Hindlimb muscle (tissue), 1 donor: ENCODE data around the gene BCL6B. TPM values are rescaled to one million over a fixed set of nuclear protein-coding genes. Genes with fewer than 3 reads are reported as not detected.
"Not testable (repeated sequence)": the region's sequence is repeated elsewhere in the genome, so short reads cannot be mapped to it uniquely, and the experiment has no call there.

Experiments used
- DNase-seq: peaks from one replicate; pipeline ENCODE4 v3.0.0-alpha.2; 2013
- polyA plus RNA-seq: library from polyadenylated mRNA; unstranded; fragments of 120-200 nt; gene quantifications from one replicate; pipeline ENCODE4 v1.2.1, GENCODE V29; 2013; ENCODE audit not compliant: insufficient read length

The BCL6B gene
- polyA plus RNA-seq, 1 donor, result 20.9 TPM

DNA sequence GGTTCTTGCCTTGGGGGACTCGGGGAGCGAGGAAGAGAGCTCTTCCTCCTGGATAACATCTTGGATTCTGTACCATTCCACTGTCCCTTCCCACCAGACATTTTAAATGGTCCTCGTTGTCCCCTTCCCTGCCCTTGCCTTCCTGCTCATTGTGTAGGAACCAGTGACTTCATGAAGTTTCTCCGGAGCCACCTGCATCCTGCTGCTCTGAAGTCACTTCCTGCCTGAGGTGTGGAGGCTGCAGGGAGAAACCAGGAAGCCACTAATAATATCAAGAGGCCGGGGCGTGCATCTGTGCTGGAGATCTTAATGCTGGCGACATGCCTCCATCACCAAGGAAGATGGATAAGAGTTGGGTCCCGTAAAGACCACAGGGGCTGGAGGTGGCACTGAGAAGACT is 6.8 kb downstream of the BCL6B start:
- no peak for DNase-seq

DNA sequence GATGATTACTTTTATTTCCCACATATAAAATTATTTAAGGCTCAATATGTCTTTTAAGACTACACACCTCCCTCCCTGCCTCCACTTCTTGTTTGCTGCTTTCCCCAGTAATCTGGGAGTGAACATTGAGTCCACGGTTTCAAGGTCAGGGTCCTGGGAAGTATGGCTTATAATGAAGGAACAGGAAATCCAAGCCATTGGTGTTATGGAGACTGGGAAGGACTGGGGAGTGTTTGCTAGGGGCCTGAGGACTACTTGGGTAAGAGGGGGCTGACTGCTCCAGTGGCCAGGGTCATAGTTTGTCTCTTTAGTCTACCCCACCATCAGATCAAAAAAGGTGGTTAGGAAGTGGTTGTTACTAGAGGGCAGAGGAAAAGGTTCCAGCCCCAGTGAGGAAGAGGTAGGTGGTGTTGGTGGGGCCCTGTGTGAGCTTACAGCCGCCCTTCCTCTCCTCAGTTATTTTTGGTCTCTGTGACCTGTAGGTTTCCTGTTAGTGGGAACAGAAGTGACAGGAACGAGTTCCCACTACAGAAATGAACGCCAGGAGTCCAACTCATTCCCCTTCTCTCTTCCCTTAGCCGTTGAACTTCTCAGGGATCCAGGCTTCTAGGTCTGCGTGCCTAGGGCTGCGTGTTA is 12.2 kb downstream of the BCL6B start:
- no peak for DNase-seq

DNA sequence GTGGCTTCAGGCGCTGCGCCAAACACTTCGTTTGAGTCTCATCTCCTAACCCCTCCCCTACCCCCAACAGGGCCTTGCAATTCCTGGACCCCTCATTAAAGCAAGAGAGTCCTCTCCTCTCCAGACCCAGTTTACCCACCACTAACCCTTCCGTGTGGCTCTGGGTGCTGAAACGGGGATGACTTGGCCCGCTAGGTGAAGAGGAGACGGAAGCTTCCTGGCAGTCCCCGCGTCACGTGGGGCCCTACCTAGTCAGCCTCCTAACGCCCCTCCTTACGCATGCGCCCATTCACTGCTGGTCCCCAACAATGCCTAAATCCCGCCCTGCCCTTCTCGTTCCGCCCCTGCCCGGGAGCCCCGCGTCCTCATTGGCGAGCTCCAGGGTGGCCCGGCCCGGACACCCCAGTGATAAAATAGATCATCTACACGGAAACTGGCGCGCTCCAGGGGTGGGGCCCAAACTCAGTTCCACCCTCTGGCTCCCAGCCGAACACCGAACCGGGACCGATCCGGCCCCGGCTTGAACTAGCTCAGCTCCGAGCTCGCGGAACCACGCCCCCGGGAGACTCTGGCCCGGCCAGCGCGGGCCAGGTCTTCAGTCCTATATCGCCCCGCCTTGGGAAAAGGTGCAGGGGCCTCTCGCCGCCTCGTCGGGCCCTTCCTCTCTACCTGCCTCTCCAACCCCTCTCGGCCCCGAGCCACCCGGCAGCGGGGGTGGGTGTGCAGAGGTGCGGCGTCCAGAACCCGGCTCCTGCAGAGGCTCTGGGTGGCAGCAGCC is 12.9 kb downstream of the BCL6B start, which contains the start of gene SLC16A13:
Gene SLC16A13, plus strand, starts transcription at position 425 of the 778 bp plus-strand sequence. CDS start 368 bp downstream, outside the sequence.
- DNase-seq, result peak; percentile 81

DNA sequence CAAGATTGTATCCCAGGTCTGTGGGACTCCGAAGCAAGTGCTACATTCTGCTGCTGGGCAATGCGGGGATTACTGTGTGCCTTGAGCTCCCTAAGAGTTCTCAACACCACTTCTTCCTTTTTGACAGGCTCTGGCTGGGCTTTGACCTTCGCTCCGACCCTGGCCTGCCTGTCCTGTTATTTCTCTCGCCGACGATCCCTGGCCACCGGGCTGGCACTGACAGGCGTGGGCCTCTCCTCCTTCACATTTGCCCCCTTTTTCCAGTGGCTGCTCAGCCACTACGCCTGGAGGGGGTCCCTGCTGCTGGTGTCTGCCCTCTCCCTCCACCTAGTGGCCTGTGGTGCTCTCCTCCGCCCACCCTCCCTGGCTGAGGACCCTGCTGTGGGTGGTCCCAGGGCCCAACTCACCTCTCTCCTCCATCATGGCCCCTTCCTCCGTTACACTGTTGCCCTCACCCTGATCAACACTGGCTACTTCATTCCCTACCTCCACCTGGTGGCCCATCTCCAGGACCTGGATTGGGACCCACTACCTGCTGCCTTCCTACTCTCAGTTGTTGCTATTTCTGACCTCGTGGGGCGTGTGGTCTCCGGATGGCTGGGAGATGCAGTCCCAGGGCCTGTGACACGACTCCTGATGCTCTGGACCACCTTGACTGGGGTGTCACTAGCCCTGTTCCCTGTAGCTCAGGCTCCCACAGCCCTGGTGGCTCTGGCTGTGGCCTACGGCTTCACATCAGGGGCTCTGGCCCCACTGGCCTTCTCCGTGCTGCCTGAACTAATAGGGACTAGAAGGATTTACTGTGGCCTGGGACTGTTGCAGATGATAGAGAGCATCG is 15.4 kb downstream of the BCL6B start:
- DNase-seq, result no peak

DNA sequence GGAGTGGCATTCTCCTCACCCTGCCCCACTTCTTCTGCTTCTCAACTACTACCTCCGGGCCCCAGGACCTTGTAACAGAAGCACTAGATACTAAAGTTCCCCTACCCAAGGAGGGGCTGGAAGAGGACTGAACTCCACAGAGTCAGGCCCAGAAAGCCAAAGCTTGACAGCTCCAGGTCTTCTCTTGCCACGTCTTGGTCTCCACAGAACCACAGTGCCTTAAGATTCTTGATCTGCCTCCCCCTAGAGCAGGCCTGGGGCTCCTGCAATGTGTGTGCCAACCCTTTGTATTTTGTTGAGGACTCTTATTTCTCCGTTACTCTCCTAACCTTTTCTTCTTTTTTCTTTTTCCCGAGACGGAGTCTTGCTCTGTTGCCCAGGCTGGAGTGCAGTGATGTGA is 17.0 kb downstream of the BCL6B start:
- no peak for DNase-seq

GRCh38 chr17:7041607-7042500 is 19.0 kb downstream of the BCL6B start:
- DNase-seq, result no peak

- DNase-seq, result no peak
Measured at GRCh38 chr17:7042501-7043181, 19.8 kb downstream of the BCL6B start.

- no peak for DNase-seq
Measured at GRCh38 chr17:7043182-7043496, 20.3 kb downstream of the BCL6B start.

- DNase-seq, result no peak
Measured at GRCh38 chr17:7043497-7044198, 20.8 kb downstream of the BCL6B start, which contains the start of gene SLC16A11. SLC16A11 (minus strand) TSS chr17:7044092; CDS start chr17:7043513, 579 bp downstream.

DNA sequence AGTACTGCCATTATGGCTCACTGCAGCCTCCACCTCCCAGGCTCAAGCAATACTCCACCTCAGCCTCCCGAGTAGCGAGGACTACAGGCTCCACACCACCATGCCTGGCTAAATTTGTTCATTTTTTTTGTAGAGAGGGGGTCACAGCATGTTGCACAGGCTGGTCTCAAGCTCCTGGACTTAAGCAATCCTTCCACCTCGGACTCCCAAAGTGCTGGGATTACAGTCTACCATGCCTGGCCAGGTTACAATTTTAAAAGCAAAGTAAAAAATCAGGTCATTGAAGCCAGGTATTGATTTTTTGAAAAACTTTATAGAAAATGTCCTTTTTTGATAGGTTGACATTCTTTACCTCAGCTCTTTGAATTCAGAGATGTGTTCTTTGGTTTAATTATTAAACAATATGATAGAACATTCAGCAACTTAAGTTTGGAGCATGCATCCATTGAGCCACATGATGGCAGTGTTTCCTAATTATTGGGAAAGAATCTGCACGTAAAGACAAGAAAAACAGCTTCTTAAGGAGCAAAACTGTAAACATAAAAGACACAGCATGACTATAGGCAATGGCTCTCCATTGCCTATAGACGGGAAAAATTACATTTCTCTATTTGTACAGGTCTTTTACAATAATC is 22.8 kb downstream of the BCL6B start:
- peak; percentile 72 for DNase-seq

DNA sequence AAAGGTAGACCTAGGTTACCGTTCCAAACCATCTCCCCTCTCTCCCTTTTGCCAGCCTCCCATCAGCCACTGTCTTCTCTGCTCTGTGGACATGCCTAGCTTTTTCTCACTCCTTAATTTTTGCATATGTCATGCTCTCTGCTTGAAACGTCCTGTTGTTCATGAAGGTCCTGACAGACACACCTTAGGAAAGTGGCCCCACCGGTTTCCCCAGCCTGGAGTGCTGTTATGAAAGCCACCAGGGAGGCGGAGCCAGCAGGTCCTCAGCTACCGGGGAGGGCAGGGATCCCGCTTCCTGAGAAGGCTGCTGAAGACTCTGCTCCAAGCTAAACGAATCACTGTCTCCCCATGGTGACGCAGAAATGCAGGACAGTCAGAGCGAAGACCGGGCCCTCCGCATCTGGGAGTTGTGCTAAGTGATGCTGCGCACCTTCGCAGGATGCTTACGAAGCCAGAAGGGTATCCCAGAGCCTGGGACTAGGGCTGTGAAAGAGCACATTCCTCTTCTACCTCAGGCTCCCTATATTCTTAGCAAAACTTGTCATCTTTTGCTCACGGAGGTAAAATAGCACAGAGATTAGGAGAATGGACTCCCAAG is 23.4 kb downstream of the BCL6B start:
- DNase-seq, result no peak

- not testable (repeated sequence) for DNase-seq
Measured at GRCh38 chr17:7046725-7047397, 24.0 kb downstream of the BCL6B start.

- DNase-seq, result no peak
Measured at GRCh38 chr17:7047566-7047965, 24.7 kb downstream of the BCL6B start.

DNA sequence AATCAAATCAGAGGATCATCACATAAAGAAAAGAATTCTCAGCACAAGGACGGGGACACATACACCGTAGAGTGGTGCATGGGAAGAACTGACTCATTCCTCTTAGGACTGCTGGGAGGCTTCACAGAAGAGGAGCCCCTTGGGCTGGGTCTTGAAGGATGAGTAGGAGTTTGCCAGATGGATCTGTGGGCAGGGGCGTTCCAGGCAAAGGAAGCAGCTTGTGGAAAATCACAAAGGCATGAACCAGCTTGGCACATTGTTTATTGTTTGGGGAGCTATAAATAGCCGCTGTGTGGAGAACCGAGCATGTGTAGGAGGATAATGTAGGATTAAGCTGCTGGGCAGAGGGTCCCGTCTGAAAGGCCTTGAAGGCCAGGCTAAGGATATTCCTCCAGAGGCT is 26.1 kb downstream of the BCL6B start:
- no peak for DNase-seq

- not testable (repeated sequence) for DNase-seq
Measured at GRCh38 chr17:7050583-7050982, 27.7 kb downstream of the BCL6B start.

- DNase-seq, result no peak
Measured at GRCh38 chr17:7056386-7056785, 33.5 kb downstream of the BCL6B start.

GRCh38 chr17:7058831-7059447 is 36.1 kb downstream of the BCL6B start:
- DNase-seq, result no peak

DNA sequence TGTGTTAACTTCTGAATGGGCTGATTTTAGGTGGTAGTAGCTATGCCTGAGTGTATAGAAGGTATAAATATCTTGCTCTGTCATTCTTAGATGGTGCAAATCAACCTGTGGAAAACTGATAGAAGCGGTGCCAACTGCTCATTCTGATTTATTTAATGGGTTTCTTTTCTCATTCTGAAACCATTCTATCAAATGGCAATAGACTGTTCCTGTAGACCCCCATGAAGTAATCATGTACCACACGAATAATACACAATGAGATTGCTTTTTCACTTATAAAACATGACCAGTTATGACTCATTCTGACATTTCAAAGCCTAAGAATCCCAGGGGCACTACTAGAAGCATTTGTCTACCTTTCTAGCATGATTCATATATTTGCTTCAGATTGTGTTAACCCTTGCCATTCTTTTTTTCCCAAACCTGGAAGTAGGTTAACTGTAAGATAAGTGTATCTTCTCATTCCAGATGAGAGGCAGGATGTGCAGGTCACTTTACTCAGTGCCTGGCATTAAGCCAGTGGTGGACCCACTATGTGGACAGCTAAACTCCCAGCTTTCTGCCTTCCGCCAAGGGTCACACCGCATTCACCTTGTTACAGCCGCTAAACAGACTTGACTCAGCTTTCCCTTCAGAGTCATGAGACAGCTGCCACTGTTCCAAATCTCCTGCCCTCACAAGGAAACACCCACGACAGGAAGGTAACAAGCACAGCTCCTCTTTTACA is 37.5 kb downstream of the BCL6B start:
- DNase-seq, result no peak
